Measurements from ENCODE around the gene AGAP1. TPM values are rescaled to one million over a fixed set of nuclear protein-coding genes. Genes with fewer than 3 reads are reported as not detected.

Gene AGAP1
- total RNA-seq, 2 experiments from 2014 or later = 2.2 TPM

DNA sequence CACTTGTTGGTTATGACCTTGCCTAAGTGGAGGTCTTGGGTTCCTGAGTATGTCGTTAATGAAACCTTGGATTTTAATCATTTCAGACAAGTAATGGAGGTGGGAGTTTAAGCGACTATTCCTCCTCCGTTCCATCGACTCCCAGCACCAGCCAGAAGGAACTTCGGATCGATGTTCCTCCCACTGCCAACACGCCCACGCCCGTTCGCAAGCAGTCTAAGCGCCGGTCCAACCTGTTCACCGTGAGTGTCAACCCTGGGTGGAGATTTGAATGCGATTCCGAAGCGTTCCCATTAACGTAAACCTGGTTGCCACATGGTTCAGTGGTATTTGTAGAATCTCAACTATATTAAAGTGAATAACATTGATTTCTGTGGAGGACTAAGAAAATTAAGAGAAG is 305.4 kb downstream of the AGAP1 start:
- no peaks in the 10 kb centered on the region for H3K9me3 Mint-ChIP-seq (ENCODE audit: low read depth)
- DNase-seq (no peak), ATAC-seq (no peak)
- intact Hi-C loops (cut with DNase I, micrococcal nuclease) = no loop called here
- no peak overlapping the region for H3K27ac Mint-ChIP-seq
- no peaks in the 10 kb centered on the region for H3K36me3 Mint-ChIP-seq (ENCODE audit: low read depth)
- peaks cover 6% of the 10 kb centered on the region for H3K27me3 Mint-ChIP-seq
- no peaks in the 10 kb centered on the region for H3K4me1 Mint-ChIP-seq
- H3K4me3 Mint-ChIP-seq = no peak overlapping the region
- ChIA-PET POLR2A (no interaction called here), CTCF (interaction anchor here (0.9 kb wide), 1 partner anchor 377 kb away, joined by 6 read pairs; no protein-coding TSS in a partner anchor)

DNA sequence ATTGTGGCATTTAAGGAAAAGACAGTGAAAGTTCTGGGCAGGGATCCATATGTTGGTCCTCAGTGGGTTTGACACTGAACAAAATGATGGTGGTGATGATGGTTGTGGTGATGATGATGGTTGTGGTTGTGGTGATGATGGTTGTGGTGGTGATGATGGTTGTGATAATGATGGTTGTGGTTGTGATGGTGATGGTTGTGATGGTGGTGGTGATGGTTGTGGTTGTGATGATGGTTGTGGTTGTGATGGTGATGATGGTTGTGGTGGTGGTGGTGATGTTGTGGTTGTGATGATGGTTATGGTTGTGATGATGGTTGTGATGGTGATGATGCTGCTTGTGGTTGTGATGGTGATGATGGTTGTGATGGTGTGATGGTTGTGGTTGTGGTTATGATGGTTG is 308.7 kb downstream of the AGAP1 start:
- no peak overlapping the region for H3K27ac Mint-ChIP-seq
- POLR2A ChIA-PET = no interaction called here
- no peaks in the 10 kb centered on the region for H3K9me3 Mint-ChIP-seq (ENCODE audit: low read depth)
- DNase-seq = no peak
- no peaks in the 10 kb centered on the region for H3K36me3 Mint-ChIP-seq (ENCODE audit: low read depth)
- CTCF ChIA-PET = no interaction called here
- peaks cover 10% of the 10 kb centered on the region for H3K27me3 Mint-ChIP-seq
- intact Hi-C loops (cut with DNase I, micrococcal nuclease) = no loop called here
- H3K4me1 Mint-ChIP-seq = no peaks in the 10 kb centered on the region
- H3K4me3 Mint-ChIP-seq = no peak overlapping the region
- no peak for ATAC-seq

DNA sequence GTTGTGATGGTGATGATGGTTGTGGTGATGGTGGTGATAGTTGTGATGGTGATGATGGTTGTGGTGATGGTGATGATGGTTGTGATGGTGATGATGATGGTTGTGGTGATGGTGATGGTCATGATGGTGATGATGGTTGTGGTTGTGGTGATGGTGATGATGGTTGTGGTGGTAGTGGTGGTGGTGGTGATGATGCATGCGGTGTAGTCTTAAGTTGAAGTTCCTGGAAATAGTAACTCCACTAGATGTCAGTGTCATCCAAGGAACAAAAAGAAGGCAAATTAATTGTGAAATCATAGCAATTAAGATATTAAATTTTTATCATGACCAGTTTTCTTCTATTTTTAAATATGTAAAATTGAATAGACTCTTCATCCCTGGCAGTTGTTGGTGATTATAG is 309.2 kb downstream of the AGAP1 start:
- POLR2A ChIA-PET = no interaction called here
- DNase-seq (no peak), ATAC-seq (no peak)
- H3K4me1 Mint-ChIP-seq = no peaks in the 10 kb centered on the region
- intact Hi-C loops (cut with DNase I, micrococcal nuclease) = no loop called here
- no peak overlapping the region for H3K27ac Mint-ChIP-seq
- no peaks in the 10 kb centered on the region for H3K9me3 Mint-ChIP-seq (ENCODE audit: low read depth)
- H3K4me3 Mint-ChIP-seq = no peak overlapping the region
- H3K36me3 Mint-ChIP-seq (ENCODE audit: low read depth) = no peaks in the 10 kb centered on the region
- CTCF ChIA-PET = no interaction called here
- peaks cover 8% of the 10 kb centered on the region for H3K27me3 Mint-ChIP-seq

DNA sequence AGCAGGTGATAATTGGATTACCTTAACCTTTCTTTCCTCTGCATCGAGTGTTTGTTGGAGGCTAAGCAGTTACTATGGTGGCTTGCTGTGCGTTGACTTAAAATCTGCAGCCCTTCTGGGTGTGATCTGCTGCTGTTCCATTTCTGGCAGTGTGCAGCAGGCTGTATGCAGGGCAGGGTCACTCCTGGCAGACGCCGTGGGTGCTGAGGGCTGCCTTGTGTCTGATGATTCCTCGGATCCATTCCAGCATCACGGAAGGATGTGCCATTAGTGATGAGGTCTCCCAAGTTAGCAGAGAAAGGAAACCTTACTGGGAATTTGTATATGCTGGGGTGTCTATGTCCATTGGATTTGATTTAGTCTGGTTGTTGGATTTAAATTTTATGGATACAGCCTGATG is 310.8 kb downstream of the AGAP1 start:
- Mint-ChIP-seq H3K9me3 (ENCODE audit: low read depth) (no peaks in the 10 kb centered on the region), H3K27me3 (peaks cover 8% of the 10 kb centered on the region), H3K4me3 (no peak overlapping the region), H3K36me3 (ENCODE audit: low read depth) (no peaks in the 10 kb centered on the region), H3K4me1 (no peaks in the 10 kb centered on the region), H3K27ac (no peak overlapping the region)
- CTCF ChIA-PET = interaction anchor here (0.8 kb wide), 1 partner anchor 151 kb away, joined by 3 read pairs; no protein-coding TSS in a partner anchor
- ATAC-seq (no peak), DNase-seq (no peak)
- intact Hi-C loops (cut with DNase I, micrococcal nuclease) = no loop called here
- POLR2A ChIA-PET = no interaction called here

DNA sequence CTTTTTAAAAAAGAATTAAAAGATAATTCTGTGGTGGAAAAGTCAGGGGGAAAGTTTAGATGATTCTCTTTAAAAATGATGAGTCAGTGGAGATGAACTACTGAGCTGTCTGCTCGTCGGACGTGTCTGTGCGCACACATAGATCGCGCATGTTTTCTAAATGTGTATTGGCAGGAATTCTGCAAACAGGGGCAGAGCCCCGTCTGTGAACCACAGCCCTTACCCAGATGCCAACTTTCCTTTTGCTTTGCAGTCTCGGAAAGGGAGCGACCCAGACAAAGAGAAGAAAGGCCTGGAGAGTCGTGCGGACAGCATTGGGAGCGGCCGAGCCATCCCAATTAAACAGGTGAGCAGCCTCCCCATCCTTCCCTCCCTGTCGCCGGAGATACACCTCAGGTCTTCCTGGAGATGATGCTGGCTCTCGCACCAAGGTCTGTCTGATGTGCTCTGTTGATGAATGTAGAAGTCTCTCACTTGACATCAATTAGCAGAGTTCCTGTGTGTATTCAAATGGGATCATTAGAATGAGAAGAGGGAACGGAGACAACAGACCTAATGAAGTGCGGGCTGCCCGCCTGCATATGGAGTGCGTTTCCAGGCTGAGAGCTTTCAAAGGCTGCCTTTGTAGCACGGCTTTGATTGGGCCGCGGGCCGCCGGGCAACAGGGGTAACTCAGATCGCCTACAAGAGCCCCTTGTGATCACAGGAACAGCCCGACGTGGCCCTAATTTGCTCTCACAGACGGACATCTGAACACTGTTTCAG is 313.3 kb downstream of the AGAP1 start:
- H3K36me3 Mint-ChIP-seq (ENCODE audit: low read depth) = no peaks in the 10 kb centered on the region
- H3K4me1 Mint-ChIP-seq = no peaks in the 10 kb centered on the region
- no peak for DNase-seq
- no peak overlapping the region for H3K4me3 Mint-ChIP-seq
- no peak overlapping the region for H3K27ac Mint-ChIP-seq
- no peaks in the 10 kb centered on the region for H3K9me3 Mint-ChIP-seq (ENCODE audit: low read depth)
- H3K27me3 Mint-ChIP-seq = peaks cover 10% of the 10 kb centered on the region
- intact Hi-C loops (cut with DNase I, micrococcal nuclease) = no loop called here
- ChIA-PET POLR2A (no interaction called here), CTCF (interaction anchor here (1.4 kb wide), 1 partner anchor 41 kb away, joined by 5 read pairs; no protein-coding TSS in a partner anchor)
- no peak for ATAC-seq

DNA sequence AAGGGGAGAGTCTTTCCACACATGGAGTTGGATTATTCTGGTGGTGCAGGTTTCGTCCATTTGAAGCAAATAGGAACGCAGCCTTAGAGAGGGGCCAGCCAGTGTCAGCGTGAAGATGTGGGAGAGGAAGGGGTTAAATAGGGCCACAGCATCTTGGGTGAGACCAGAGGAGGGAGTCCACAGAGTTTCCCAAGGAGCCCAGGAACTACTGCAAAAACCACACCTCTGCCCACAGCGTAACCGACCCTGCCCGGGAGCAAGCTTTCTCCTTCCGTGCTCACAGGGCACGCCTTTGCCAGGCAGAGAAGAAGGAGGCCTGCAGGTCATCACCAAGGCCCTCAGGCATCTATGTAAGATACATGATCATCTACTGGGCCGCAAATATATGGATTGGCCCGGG is 314.5 kb downstream of the AGAP1 start:
- H3K27me3 Mint-ChIP-seq = peaks cover 10% of the 10 kb centered on the region
- no peaks in the 10 kb centered on the region for H3K9me3 Mint-ChIP-seq (ENCODE audit: low read depth)
- ATAC-seq = no peak
- H3K4me1 Mint-ChIP-seq = no peaks in the 10 kb centered on the region
- H3K27ac Mint-ChIP-seq = no peak overlapping the region
- no peaks in the 10 kb centered on the region for H3K36me3 Mint-ChIP-seq (ENCODE audit: low read depth)
- ChIA-PET POLR2A (interaction anchor here (0.7 kb wide), 1 partner anchor 15 kb away, joined by 3 read pairs; no protein-coding TSS in a partner anchor), CTCF (no interaction called here)
- intact Hi-C loops (cut with DNase I, micrococcal nuclease) = no loop called here
- DNase-seq = no peak
- no peak overlapping the region for H3K4me3 Mint-ChIP-seq

DNA sequence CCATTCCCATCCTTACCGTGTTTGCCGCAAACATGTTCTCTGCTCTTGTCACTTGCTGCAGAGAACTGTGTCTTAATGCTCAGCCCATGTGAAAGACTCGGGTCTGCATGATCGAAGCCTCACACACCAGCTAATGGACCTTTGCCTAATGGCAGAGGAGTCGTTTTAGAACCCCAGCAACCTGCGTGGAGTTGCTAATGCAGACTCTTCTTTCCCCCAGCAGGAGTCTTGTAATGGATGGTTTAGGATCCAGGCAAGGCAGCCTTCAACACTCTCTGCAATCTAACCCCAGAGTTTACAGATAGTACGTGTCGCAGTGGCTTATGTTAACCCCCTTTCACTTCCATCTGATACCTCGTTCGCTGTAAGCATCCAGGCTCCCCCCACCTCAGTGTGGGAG is 316.4 kb downstream of the AGAP1 start:
- H3K27ac Mint-ChIP-seq = no peak overlapping the region
- no peak for ATAC-seq
- H3K9me3 Mint-ChIP-seq (ENCODE audit: low read depth) = no peaks in the 10 kb centered on the region
- CTCF ChIA-PET = no interaction called here
- H3K4me3 Mint-ChIP-seq = no peak overlapping the region
- H3K36me3 Mint-ChIP-seq (ENCODE audit: low read depth) = no peaks in the 10 kb centered on the region
- H3K4me1 Mint-ChIP-seq = no peaks in the 10 kb centered on the region
- no peak for DNase-seq
- POLR2A ChIA-PET = no interaction called here
- H3K27me3 Mint-ChIP-seq = peaks cover 7% of the 10 kb centered on the region
- intact Hi-C loops (cut with DNase I, micrococcal nuclease) = no loop called here

DNA sequence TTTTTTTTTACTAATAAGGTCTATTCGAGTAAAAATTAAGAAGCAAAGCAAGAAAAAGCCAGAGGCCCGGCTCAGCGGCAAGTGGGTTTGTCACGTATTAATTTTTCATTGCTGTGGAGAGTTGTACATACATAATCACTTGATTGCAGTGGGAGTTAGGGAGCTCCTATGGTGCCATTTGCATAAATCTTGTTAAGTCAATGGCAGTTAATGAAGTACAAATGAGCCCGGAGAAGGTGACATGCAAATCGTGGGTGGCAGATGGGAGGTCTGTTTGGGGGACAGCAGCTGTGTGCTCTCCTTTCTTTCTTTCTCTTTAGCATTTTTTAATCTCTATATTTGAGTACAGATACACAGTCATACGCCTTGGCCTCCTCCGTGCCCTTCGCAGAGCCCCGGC is 317.0 kb downstream of the AGAP1 start:
- H3K9me3 Mint-ChIP-seq (ENCODE audit: low read depth) = no peaks in the 10 kb centered on the region
- intact Hi-C loops (cut with DNase I, micrococcal nuclease) = no loop called here
- H3K4me3 Mint-ChIP-seq = no peak overlapping the region
- H3K27ac Mint-ChIP-seq = no peak overlapping the region
- DNase-seq (no peak), ATAC-seq (no peak)
- H3K27me3 Mint-ChIP-seq = peaks cover 5% of the 10 kb centered on the region
- no peaks in the 10 kb centered on the region for H3K36me3 Mint-ChIP-seq (ENCODE audit: low read depth)
- H3K4me1 Mint-ChIP-seq = no peaks in the 10 kb centered on the region
- CTCF ChIA-PET = no interaction called here
- POLR2A ChIA-PET = no interaction called here

DNA sequence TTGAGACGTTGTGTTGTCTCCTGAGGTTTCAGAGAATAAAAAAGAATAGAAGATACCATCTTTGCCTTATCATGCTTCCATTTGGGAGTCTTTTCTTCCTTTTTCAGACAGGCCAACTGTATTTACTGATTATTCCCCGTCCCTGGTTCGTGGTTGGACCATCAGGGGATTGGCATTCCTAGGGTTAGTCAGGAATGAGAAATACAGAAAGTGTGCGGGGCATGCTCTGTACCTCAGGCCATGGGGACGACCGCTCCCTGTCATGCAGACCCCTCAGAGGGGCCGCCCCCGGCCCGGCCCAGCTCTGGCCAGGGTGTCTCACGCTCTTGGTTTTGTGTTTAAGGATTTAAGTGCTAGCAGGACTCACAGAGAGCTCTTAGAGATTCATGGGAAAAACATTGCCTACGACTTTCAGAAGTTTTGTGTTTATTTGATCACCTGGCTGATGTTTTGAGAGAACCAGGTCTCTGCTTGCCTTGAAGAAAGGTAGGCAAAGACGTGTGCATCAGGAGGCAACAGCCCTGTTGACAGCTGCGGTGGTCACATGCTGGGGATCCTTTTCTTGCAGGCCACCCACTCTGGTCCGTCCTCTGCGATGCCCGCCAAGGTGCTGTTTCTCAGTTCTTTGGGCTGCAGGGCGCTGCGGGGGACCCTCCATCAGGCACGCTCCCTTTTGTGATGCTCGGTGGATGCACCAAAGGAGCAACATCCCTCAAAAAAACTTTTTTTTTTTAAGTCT is 317.8 kb downstream of the AGAP1 start:
- intact Hi-C loops (cut with DNase I, micrococcal nuclease) = no loop called here
- ChIA-PET POLR2A (interaction anchor here (0.6 kb wide), 1 partner anchor 102 kb away, joined by 4 read pairs; no protein-coding TSS in a partner anchor), CTCF (interaction anchor here (0.7 kb wide), 1 partner anchor 12 kb away, joined by 3 read pairs; no protein-coding TSS in a partner anchor)
- H3K27me3 Mint-ChIP-seq = peaks cover 3% of the 10 kb centered on the region
- H3K4me3 Mint-ChIP-seq = no peak overlapping the region
- H3K9me3 Mint-ChIP-seq (ENCODE audit: low read depth) = no peaks in the 10 kb centered on the region
- DNase-seq (no peak), ATAC-seq (no peak)
- no peak overlapping the region for H3K27ac Mint-ChIP-seq
- H3K36me3 Mint-ChIP-seq (ENCODE audit: low read depth) = no peaks in the 10 kb centered on the region
- no peaks in the 10 kb centered on the region for H3K4me1 Mint-ChIP-seq

DNA sequence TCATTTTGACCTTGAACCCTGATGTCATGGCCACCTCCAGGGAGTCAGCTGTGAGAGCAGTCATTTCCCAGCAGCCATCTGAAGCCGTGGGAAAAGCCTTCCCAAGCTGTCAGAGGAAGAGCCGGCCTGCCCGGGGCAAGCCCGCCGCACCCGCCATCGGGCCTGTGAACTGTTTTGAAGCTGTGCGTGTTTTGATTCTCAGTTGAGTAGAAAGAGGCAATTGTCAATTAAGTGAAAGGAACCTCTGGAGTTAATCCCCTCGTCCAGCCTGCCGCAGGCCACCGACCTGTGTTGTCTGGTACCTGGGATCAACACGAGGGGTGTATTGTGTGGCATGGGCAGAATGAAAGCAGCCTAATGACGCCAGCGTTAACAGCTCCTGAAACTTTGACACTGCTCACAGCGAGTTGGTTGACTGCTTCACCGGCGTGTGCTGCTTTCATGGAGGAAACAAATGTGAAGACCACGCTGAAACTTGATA is 318.4 kb downstream of the AGAP1 start:
- CTCF ChIA-PET = no interaction called here
- intact Hi-C loops (cut with DNase I, micrococcal nuclease) = no loop called here
- H3K36me3 Mint-ChIP-seq (ENCODE audit: low read depth) = no peaks in the 10 kb centered on the region
- no peaks in the 10 kb centered on the region for H3K9me3 Mint-ChIP-seq (ENCODE audit: low read depth)
- no peak overlapping the region for H3K4me3 Mint-ChIP-seq
- no peak for ATAC-seq
- H3K27ac Mint-ChIP-seq = no peak overlapping the region
- H3K27me3 Mint-ChIP-seq = peaks cover 3% of the 10 kb centered on the region
- no peak for DNase-seq
- H3K4me1 Mint-ChIP-seq = no peaks in the 10 kb centered on the region
- POLR2A ChIA-PET = interaction anchor here (0.6 kb wide), 1 partner anchor 102 kb away, joined by 4 read pairs; no protein-coding TSS in a partner anchor

DNA sequence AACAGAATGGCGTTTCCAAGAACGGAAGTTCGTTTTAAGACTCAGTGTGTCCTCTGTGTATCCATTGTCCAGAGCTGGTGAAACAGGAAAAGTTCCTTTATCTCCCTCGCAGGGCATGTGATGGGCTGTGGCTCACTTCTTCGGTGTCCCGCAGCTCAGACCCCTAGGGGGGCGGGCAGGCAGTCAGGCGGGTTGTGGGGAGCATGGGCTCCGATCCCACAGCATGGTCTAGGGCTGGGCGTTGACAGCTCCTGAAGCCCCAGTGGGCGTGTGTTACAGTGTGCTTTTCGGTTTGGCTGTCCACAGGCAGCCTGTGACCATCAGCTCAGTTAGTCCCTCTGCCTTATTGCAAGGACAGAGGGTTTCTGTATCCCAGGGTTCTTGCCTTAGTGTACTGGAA is 319.6 kb downstream of the AGAP1 start:
- POLR2A ChIA-PET = no interaction called here

DNA sequence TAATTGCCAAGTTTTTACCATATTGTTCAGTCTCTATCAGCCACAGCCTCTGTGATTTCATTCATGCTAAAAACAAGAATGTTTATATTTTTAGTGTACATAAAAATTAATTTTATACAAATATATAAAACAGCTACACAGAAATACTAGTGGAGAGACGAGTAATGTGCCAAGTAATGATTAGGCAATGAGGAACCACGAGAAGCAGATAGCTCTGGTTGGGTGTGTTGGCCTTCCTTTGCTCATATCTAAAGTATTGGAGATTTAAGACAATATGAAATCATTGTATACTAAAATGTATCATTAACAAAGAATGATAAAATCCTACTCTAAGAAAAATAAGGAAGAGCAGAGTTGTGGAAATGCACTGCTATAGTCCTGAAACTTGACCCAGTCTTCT is 326.7 kb downstream of the AGAP1 start:
- DNase-seq (no peak), ATAC-seq (no peak)
- peaks cover 4% of the 10 kb centered on the region for H3K9me3 Mint-ChIP-seq (ENCODE audit: low read depth)
- no peak overlapping the region for H3K4me3 Mint-ChIP-seq
- H3K36me3 Mint-ChIP-seq (ENCODE audit: low read depth) = no peaks in the 10 kb centered on the region
- POLR2A ChIA-PET = no interaction called here
- H3K27ac Mint-ChIP-seq = no peak overlapping the region
- H3K27me3 Mint-ChIP-seq = peaks cover 2% of the 10 kb centered on the region
- CTCF ChIA-PET = no interaction called here
- no peaks in the 10 kb centered on the region for H3K4me1 Mint-ChIP-seq
- intact Hi-C loops (cut with DNase I, micrococcal nuclease) = no loop called here

More for the DNA sequence above, 319.6 kb downstream of the AGAP1 start:
- no peak for ATAC-seq
- Mint-ChIP-seq H3K4me1 (no peaks in the 10 kb centered on the region), H3K36me3 (ENCODE audit: low read depth) (no peaks in the 10 kb centered on the region), H3K27me3 (peaks cover 3% of the 10 kb centered on the region), H3K27ac (no peak overlapping the region), H3K4me3 (no peak overlapping the region), H3K9me3 (ENCODE audit: low read depth) (no peaks in the 10 kb centered on the region)
- intact Hi-C loops (cut with DNase I, micrococcal nuclease) = no loop called here
- CTCF ChIA-PET = no interaction called here
- no peak for DNase-seq
